GM23338 (cell line): Measurements from ENCODE around the gene LRRFIP1. TPM values are rescaled to one million over a fixed set of nuclear protein-coding genes. Genes with fewer than 3 reads are reported as not detected.

Experiments
- ATAC-seq: fragments of 200-7000 bp; cut with Tn5 transposase; 3 replicates; pipeline ENCODE4 v1.9.1; 2020
- DNase-seq: peaks from one replicate; pipeline ENCODE4 v3.0.0-alpha.2; 2015; ENCODE audit warnings: low spot score
- H2AFZ ChIP-seq: fragments of 200-600 bp; sonication (generic); 2 replicates; pipeline ENCODE4 v1.8.0; 2016; ENCODE audit warnings: antibody characterized with exemption, mild to moderate bottlenecking, moderate library complexity
- H3F3A ChIP-seq: fragments of 200-600 bp; sonication (generic); replicated peaks from 2 replicates; pipeline ENCODE4 v1.8.0; 2017; ENCODE audit warnings: antibody characterized with exemption, mixed run types, low read depth
- H3K27ac ChIP-seq: fragments of 200-600 bp; sonication (generic); 2 replicates; pipeline ENCODE4 v1.6.1; 2016; ENCODE audit warnings: low read depth
- H3K27me3 ChIP-seq: fragments of 200-600 bp; sonication (generic); 2 replicates; pipeline ENCODE4 v1.8.0; 2016; ENCODE audit warnings: mild to moderate bottlenecking, mixed run types, moderate library complexity; ENCODE audit not compliant: insufficient read depth
- H3K36me3 ChIP-seq: fragments of 200-600 bp; sonication (generic); 2 replicates; pipeline ENCODE4 v1.8.0; 2016; ENCODE audit warnings: mild to moderate bottlenecking; ENCODE audit not compliant: insufficient read depth
- H3K4me1 ChIP-seq: fragments of 200-600 bp; sonication (generic); 2 replicates; pipeline ENCODE4 v1.8.0; 2016; ENCODE audit warnings: mild to moderate bottlenecking, moderate library complexity; ENCODE audit not compliant: insufficient read depth
- H3K4me2 ChIP-seq: fragments of 200-600 bp; sonication (generic); 2 replicates; pipeline ENCODE4 v1.7.1; 2017; ENCODE audit warnings: mixed run types
- H3K4me3 ChIP-seq: fragments of 200-600 bp; sonication (generic); 2 replicates; pipeline ENCODE4 v1.6.1; 2016; ENCODE audit warnings: mixed run types
- H3K79me2 ChIP-seq: fragments of 200-600 bp; sonication (generic); replicated peaks from 2 replicates; pipeline ENCODE4 v1.8.0; 2017; ENCODE audit warnings: mild to moderate bottlenecking; ENCODE audit not compliant: insufficient read depth
- H3K9me2 ChIP-seq: fragments of 200-600 bp; sonication (generic); 2 replicates; pipeline ENCODE4 v1.8.0; 2017; ENCODE audit not compliant: insufficient read depth
- H4K20me1 ChIP-seq: fragments of 200-600 bp; sonication (generic); replicated peaks from 2 replicates; pipeline ENCODE4 v1.8.0; 2017; ENCODE audit warnings: mild to moderate bottlenecking; ENCODE audit not compliant: insufficient read depth
- H3K27ac Mint-ChIP-seq: 2 replicates; pipeline ENCODE4 v1.8.0; 2020; ENCODE audit warnings: inconsistent platforms, mild to moderate bottlenecking, moderate library complexity, mixed read lengths
- H3K27me3 Mint-ChIP-seq: 3 replicates; pipeline ENCODE4 v1.8.0; 2022; ENCODE audit warnings: low read depth, mild to moderate bottlenecking, moderate library complexity, mixed read lengths, inconsistent platforms; ENCODE audit not compliant: insufficient read depth, poor library complexity
- H3K36me3 Mint-ChIP-seq: 3 replicates; pipeline ENCODE4 v1.8.0; 2021; ENCODE audit warnings: low read depth, mild to moderate bottlenecking, inconsistent platforms, moderate library complexity, mixed read lengths
- H3K4me1 Mint-ChIP-seq: 3 replicates; pipeline ENCODE4 v1.8.0; 2020; ENCODE audit warnings: mild to moderate bottlenecking, inconsistent platforms, mixed read lengths
- H3K4me3 Mint-ChIP-seq: 3 replicates; pipeline ENCODE4 v1.8.0; 2021; ENCODE audit warnings: moderate library complexity, mild to moderate bottlenecking, inconsistent platforms, mixed read lengths
- H3K9me3 Mint-ChIP-seq: 3 replicates; pipeline ENCODE4 v1.8.0; 2020; ENCODE audit warnings: moderate library complexity, mild to moderate bottlenecking, inconsistent platforms, mixed read lengths
- ZNF331 ChIP-seq: fragments of 250-450 bp; sonication (Bioruptor Pico); IDR thresholded peaks from 2 replicates; pipeline ENCODE4 v1.5.0; 2020; ENCODE audit warnings: low read depth, mild to moderate bottlenecking, moderate library complexity
- ZNF462 ChIP-seq: fragments of 250-450 bp; sonication (Bioruptor Pico); IDR thresholded peaks from 2 replicates; pipeline ENCODE4 v1.5.0; 2020; ENCODE audit warnings: mild to moderate bottlenecking, moderate library complexity
- polyA plus RNA-seq: library from polyadenylated mRNA; unstranded; fragments of >200 nt; fragmentation: Nextera tagmentation; extraction: Ambion mirVana; gene quantifications from 2 replicates; pipeline ENCODE4 v1.2.1, GENCODE V29; 2016
- total RNA-seq: library from RNA; depleted of rRNA; stranded (reverse); fragments of >200 nt; shearing (Covaris generic); gene quantifications from 2 replicates; pipeline ENCODE4 v1.2.3, GENCODE V29; 2014

The LRRFIP1 gene
- total and polyA plus RNA-seq, 2 experiments from 2014 or later: 59.6 to 178 TPM

- 0 out of 2 replicates have a peak, but pooled peaks cover 11% of the 10 kb centered on the region for H3F3A ChIP-seq
- H3K4me1 ChIP-seq: peaks cover 35% of the 10 kb centered on the region
- H3K4me2 ChIP-seq: no peak overlapping the region; the same call in 1 of the 2 replicates
- H2AFZ ChIP-seq: no peak overlapping the region; the same call in 1 of the 2 replicates
- Mint-ChIP-seq H3K4me3 (no peak overlapping the region), H3K4me1 (peaks cover 73% of the 10 kb centered on the region), H3K27ac (no peak overlapping the region), H3K9me3 (no peaks in the 10 kb centered on the region; the same call in 2 of the 3 replicates), H3K36me3 (peaks cover 3% of the 10 kb centered on the region; the same call in 1 of the 3 replicates), H3K27me3 (peaks cover 19% of the 10 kb centered on the region)
- no peak overlapping the region for H3K27ac ChIP-seq
- H3K9me2 ChIP-seq: no peaks in the 10 kb centered on the region
- H4K20me1 ChIP-seq: no peaks in the 10 kb centered on the region
- H3K4me3 ChIP-seq: no peak overlapping the region
- no peak for ATAC-seq
- no peak for TF ChIP-seq ZNF462 (CRISPR knock-in tag)
- no peak for TF ChIP-seq ZNF331 (CRISPR knock-in tag)
- no peaks in the 10 kb centered on the region for H3K36me3 ChIP-seq
- no peak for DNase-seq
- H3K27me3 ChIP-seq: no peaks in the 10 kb centered on the region
- no peaks in the 10 kb centered on the region for H3K79me2 ChIP-seq
Observed at GRCh38 chr2:237597196-237598145, 29.9 kb upstream of the LRRFIP1 start.
